Fibroblast of lung (primary cell): ENCODE data around the gene PPFIBP1. TPM values are rescaled to one million over a fixed set of nuclear protein-coding genes. Genes with fewer than 3 reads are reported as not detected.

Experiments
- DNase-seq, 2 donors: peaks; one replicate each; pipeline versions ENCODE4 v3.0.0 to v3.0.0-alpha.2; 2010; ENCODE audit warnings: low read depth in 2 of 2
- H2AFZ ChIP-seq: 2 replicates; pipeline ENCODE4 v1.5.1; 2012; ENCODE audit warnings: low read length, control low read depth, inconsistent platforms
- H3K27ac ChIP-seq: 2 replicates; pipeline ENCODE4 v1.5.1; 2011; ENCODE audit warnings: low read length, control low read depth; ENCODE audit not compliant: insufficient read depth
- H3K27me3 ChIP-seq: 2 replicates; pipeline ENCODE4 v1.5.1; 2011; ENCODE audit warnings: mild to moderate bottlenecking, low read length; ENCODE audit not compliant: control insufficient read depth, insufficient read depth
- H3K36me3 ChIP-seq: 2 replicates; pipeline ENCODE4 v1.5.1; 2011; ENCODE audit warnings: low read length; ENCODE audit not compliant: control insufficient read depth, insufficient read depth
- H3K4me1 ChIP-seq: 2 replicates; pipeline ENCODE4 v1.5.1; 2011; ENCODE audit warnings: low read length; ENCODE audit not compliant: control insufficient read depth, insufficient read depth; ENCODE audit errors: extremely low read depth
- H3K4me2 ChIP-seq: 2 replicates; pipeline ENCODE4 v1.5.1; 2011; ENCODE audit warnings: low read length, control low read depth; ENCODE audit not compliant: insufficient read depth; ENCODE audit errors: extremely low read depth
- H3K4me3 ChIP-seq, 4 experiments: fragments of 200-600 bp in 1 of 4; sonication (generic) in 1 of 4; replicated peaks in 1 of 4; 2 replicates each; pipeline ENCODE4 v1.5.1; 2011 to 2016; ENCODE audit warnings: low read length in 4 of 4, low read depth in 3 of 4, mild to moderate bottlenecking in 3 of 4, control low read depth in 2 of 4, inconsistent platforms in 1 of 4, mixed read lengths in 1 of 4; ENCODE audit not compliant: insufficient read depth in 1 of 4; ENCODE audit errors: control extremely low read depth in 1 of 4
- H3K79me2 ChIP-seq: 2 replicates; pipeline ENCODE4 v1.5.1; 2012; ENCODE audit warnings: mild to moderate bottlenecking, low read length, inconsistent platforms; ENCODE audit not compliant: control insufficient read depth, insufficient read depth
- H3K9ac ChIP-seq: 2 replicates; pipeline ENCODE4 v1.5.1; 2011; ENCODE audit warnings: mild to moderate bottlenecking, low read length, control low read depth; ENCODE audit not compliant: insufficient read depth
- H3K9me3 ChIP-seq: 2 replicates; pipeline ENCODE4 v1.5.1; 2012; ENCODE audit warnings: low read depth, low read length; ENCODE audit not compliant: control insufficient read depth, insufficient read depth
- H4K20me1 ChIP-seq: 2 replicates; pipeline ENCODE4 v1.5.1; 2011; ENCODE audit warnings: low read length; ENCODE audit not compliant: control insufficient read depth, insufficient read depth; ENCODE audit errors: extremely low read depth
- EZH2 ChIP-seq: IDR thresholded peaks from 2 replicates; pipeline ENCODE4 v1.5.1; 2012; ENCODE audit warnings: low read length, control low read depth, mild to moderate bottlenecking; ENCODE audit errors: missing control alignments
- polyA plus RNA-seq, 2 donors: library from polyadenylated mRNA; depleted of rRNA in 1 of 2; stranded (reverse) in 1 of 2; unstranded in 1 of 2; fragments of >200 nt; gene quantifications; 2 replicates each; pipeline ENCODE4 v1.2.1, GENCODE V29; 2011 to 2012; ENCODE audit warnings: missing spikeins in 1 of 2
- total RNA-seq: library from RNA; depleted of rRNA; stranded (reverse); fragments of >200 nt; gene quantifications from 2 replicates; pipeline ENCODE4 v1.2.1, GENCODE V29; 2014
- TF ChIP-seq, protein P1 (sequence below), 2 donors: IDR thresholded peaks in 1 of 2; conservative IDR thresholded peaks in 1 of 2; 1 replicate in 1 of 2; 2 replicates in 1 of 2; pipeline ENCODE4 v1.5.1; 2011 to 2012; ENCODE audit warnings: low read length in 2 of 2, control low read depth in 1 of 2, inconsistent platforms in 1 of 2, low read depth in 1 of 2, mild to moderate bottlenecking in 1 of 2

PPFIBP1 gene
- total and polyA plus RNA-seq, 2 donors (not counting 1 experiment from before 2014, with no cell fraction given) = 65.1 to 93.0 TPM

DNA sequence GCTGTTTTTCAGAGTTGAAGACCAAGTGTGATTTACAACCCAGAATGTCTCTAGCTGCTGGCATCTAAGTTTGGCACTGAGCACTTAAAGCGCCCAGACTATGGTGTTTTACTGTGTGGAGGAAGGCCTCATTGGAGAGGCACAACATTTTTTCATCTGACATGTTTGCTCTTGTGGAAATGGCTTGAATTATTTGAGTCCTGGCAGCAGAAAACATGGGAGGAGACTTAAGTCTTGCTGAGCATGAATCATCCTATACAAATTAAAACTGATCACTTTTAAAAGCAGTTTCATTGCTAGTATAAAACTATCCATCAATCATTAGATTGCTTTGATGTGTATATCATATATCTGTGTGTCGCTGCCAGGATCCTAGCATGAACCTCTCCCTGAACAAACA is 86.4 kb downstream of the PPFIBP1 start:
- no peaks in the 10 kb centered on the region for H4K20me1 ChIP-seq
- no peak overlapping the region for H3K4me3 ChIP-seq
- H3K79me2 ChIP-seq = peaks cover 12% of the 10 kb centered on the region
- no peak overlapping the region for H2AFZ ChIP-seq
- peaks cover 12% of the 10 kb centered on the region for H3K4me1 ChIP-seq
- H3K36me3 ChIP-seq = no peaks in the 10 kb centered on the region
- DNase-seq = peak; percentile 82 to 83
- no peak overlapping the region for H3K9ac ChIP-seq
- H3K9me3 ChIP-seq = no peaks in the 10 kb centered on the region
- H3K27ac ChIP-seq = peak overlapping the region; percentile 9
- H3K4me2 ChIP-seq = no peak overlapping the region
- no peak for TF ChIP-seq EZH2
- TF ChIP-seq, protein P1, sequence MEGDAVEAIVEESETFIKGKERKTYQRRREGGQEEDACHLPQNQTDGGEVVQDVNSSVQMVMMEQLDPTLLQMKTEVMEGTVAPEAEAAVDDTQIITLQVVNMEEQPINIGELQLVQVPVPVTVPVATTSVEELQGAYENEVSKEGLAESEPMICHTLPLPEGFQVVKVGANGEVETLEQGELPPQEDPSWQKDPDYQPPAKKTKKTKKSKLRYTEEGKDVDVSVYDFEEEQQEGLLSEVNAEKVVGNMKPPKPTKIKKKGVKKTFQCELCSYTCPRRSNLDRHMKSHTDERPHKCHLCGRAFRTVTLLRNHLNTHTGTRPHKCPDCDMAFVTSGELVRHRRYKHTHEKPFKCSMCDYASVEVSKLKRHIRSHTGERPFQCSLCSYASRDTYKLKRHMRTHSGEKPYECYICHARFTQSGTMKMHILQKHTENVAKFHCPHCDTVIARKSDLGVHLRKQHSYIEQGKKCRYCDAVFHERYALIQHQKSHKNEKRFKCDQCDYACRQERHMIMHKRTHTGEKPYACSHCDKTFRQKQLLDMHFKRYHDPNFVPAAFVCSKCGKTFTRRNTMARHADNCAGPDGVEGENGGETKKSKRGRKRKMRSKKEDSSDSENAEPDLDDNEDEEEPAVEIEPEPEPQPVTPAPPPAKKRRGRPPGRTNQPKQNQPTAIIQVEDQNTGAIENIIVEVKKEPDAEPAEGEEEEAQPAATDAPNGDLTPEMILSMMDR (conservative IDR thresholded peaks at IDR 0.05 in 1 of 2, IDR thresholded peaks at IDR 0.05 in 1 of 2; ENCODE audit: low read depth in 1 of 2, low read length in 2 of 2) = no peak
- H3K27me3 ChIP-seq = no peaks in the 10 kb centered on the region

DNA sequence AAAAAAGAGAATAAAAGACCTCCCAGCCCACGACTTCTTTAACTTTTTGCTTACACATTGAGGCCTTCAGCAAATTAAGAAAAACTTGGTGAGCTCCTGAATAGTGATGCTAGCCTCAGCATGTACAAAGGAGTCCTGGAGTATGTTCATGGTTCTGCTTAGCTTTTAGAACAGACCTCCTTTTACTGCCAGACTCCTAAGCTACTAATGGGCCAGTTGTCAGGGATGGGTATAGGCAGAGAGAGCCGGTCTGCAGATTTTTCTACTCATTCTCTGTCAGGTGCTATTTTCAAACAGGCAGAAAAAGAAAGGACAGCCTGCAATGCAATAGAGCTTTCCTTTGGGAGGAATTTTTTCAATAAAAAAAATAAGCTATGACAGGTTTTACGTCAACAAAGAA is 90.4 kb downstream of the PPFIBP1 start:
- no peak overlapping the region for H3K9ac ChIP-seq
- H3K79me2 ChIP-seq = peaks cover 12% of the 10 kb centered on the region
- DNase-seq = no peak
- TF ChIP-seq, protein P1 (conservative IDR thresholded peaks at IDR 0.05 in 1 of 2, IDR thresholded peaks at IDR 0.05 in 1 of 2; ENCODE audit: low read depth in 1 of 2, low read length in 2 of 2) = no peak
- no peak for TF ChIP-seq EZH2
- H2AFZ ChIP-seq = no peak overlapping the region
- no peak overlapping the region for H3K27ac ChIP-seq
- no peaks in the 10 kb centered on the region for H3K36me3 ChIP-seq
- H3K4me1 ChIP-seq = peaks cover 19% of the 10 kb centered on the region
- H3K27me3 ChIP-seq = no peaks in the 10 kb centered on the region
- H4K20me1 ChIP-seq = no peaks in the 10 kb centered on the region
- no peak overlapping the region for H3K4me2 ChIP-seq
- no peaks in the 10 kb centered on the region for H3K9me3 ChIP-seq
- H3K4me3 ChIP-seq = no peak overlapping the region

DNA sequence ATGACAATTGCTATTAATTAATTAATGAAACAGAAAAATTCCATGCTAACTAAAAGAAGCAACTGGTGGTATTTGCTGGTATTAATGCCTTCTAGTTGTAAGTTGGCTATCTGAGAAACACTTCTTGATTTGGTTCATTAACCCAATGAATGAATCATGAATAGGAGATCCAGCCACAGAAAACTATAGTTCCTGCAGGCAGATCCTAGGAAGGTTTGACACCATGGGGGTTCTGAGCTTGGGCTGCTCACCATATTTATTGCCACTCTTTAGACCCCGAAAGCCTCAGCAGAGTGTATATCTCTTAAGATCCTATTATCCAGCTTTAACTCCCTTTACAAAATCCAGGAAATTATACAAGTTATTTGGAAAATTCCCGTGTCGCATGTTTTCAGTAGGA is 90.9 kb downstream of the PPFIBP1 start:
- H3K27ac ChIP-seq = no peak overlapping the region
- peaks cover 22% of the 10 kb centered on the region for H3K4me1 ChIP-seq
- TF ChIP-seq EZH2 = no peak
- TF ChIP-seq, protein P1 (conservative IDR thresholded peaks at IDR 0.05 in 1 of 2, IDR thresholded peaks at IDR 0.05 in 1 of 2; ENCODE audit: low read depth in 1 of 2, low read length in 2 of 2) = no peak
- DNase-seq = peak in 1 of 2 donors; percentile 24
- no peaks in the 10 kb centered on the region for H3K27me3 ChIP-seq
- H2AFZ ChIP-seq = no peak overlapping the region
- H3K9me3 ChIP-seq = no peaks in the 10 kb centered on the region
- no peaks in the 10 kb centered on the region for H3K36me3 ChIP-seq
- peaks cover 13% of the 10 kb centered on the region for H3K79me2 ChIP-seq
- H4K20me1 ChIP-seq = no peaks in the 10 kb centered on the region
- no peak overlapping the region for H3K4me3 ChIP-seq
- no peak overlapping the region for H3K9ac ChIP-seq
- H3K4me2 ChIP-seq = no peak overlapping the region
